ENCODE results near the gene CADPS.

Gene CADPS

GRCh38 chr3:62625268-62625667 is 249.9 kb downstream of the CADPS start:
- no peak for DNase-seq

DNA sequence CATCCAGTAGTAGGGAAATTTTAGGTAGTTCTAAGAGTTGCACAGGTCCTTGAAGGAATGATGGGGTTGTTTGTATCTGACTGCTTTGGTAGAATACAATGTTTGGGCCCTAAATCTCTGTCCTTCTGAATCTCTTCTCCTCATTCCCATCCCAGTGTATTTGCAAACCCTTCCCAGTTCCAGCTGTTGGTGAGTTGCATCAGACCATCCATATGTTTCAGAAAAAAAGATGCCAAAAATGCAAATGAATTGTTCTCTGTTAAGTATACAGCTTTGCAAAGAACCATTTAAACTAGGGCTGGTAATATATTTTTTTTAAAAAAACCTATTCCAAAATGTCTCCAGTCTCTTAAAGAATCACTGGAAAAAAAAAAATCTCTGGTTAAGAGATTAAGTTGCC is 251.0 kb downstream of the CADPS start:
- DNase-seq, result no peak

GRCh38 chr3:62622553-62623174 is 252.6 kb downstream of the CADPS start:
- DNase-seq, result no peak

DNA sequence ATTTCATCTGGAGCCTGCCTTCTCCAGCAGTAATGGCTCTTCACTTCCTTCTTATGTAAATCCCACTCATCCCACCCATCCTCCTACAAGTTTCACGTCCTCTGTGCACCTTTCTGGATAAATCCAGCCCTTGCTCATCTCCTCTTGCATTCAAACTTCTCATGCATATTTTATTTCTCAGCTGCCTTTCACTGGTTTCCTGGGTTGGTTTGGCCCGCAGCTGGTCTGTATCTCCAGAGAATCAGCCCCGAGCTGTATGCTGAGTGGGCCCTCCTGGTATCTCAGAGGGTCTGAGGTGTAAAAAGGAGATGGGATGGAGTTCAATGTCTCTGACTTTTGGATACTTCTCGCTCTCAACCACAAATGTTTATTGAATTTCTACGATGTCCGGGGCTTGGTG is 253.3 kb downstream of the CADPS start:
- no peak for DNase-seq

GRCh38 chr3:62621176-62621575 is 254.0 kb downstream of the CADPS start:
- DNase-seq, result no peak

DNA sequence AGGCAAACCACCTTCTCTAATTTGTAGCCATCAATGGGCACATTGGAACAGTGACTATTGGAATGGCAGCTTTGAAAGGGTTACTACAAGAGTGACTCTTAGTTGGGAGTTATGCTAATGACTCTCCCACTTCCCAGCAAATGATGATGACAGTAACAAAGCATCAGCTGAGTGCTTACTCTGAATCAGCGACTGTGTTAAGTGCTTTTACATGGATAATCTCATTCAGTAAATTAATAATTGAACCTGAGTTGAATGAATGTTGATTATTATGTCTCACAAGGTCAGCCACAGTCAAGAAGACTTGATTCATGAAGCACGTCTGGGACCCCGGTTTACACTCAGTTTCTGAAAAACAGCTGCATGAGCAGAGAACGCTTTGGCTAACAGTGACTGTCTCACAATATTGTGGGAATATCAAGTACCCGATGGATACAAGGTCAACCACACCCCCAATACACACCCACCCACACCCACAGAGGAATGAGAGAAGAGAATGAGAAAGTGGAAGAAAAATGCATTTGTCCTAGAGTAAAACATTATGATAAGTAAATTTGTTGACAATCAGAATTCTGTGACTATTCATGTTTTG is 259.9 kb downstream of the CADPS start:
- no peak for DNase-seq

- DNase-seq, result no peak
These were observed 260.7 kb downstream of the CADPS start for GRCh38 chr3:62614527-62614926.

DNA sequence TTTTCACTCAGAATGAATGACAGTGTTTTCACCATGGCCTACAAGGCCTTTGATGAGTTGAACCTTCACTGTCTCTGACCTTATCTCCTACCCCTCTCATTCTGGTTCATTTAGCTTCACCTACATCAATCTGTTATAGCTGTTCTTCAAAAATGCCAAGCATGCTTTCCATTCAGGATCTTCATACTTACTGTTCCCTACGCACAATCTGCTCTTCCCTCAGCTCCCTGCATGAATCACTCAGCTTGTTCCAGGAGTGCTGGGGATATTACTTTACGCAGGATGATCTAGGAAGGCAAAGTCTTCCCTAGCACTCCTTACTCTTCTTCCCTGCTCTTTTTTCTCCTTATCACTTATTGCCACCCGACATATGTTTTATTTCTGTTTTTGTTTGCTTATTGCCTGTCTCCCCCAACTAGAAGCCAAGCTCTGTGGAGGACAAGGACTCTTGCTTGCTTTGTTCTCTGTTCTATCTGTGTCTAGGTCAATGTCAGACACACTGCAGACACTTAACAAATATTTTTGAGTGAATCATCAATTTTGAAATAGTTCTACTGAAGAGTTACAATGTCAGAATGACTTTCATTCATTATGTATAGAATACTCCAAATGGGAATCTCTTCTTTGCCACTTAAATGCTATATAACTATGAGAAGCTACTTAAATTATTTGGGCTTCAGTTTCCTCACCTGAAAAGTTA is 263.5 kb downstream of the CADPS start:
- DNase-seq, result no peak

DNA sequence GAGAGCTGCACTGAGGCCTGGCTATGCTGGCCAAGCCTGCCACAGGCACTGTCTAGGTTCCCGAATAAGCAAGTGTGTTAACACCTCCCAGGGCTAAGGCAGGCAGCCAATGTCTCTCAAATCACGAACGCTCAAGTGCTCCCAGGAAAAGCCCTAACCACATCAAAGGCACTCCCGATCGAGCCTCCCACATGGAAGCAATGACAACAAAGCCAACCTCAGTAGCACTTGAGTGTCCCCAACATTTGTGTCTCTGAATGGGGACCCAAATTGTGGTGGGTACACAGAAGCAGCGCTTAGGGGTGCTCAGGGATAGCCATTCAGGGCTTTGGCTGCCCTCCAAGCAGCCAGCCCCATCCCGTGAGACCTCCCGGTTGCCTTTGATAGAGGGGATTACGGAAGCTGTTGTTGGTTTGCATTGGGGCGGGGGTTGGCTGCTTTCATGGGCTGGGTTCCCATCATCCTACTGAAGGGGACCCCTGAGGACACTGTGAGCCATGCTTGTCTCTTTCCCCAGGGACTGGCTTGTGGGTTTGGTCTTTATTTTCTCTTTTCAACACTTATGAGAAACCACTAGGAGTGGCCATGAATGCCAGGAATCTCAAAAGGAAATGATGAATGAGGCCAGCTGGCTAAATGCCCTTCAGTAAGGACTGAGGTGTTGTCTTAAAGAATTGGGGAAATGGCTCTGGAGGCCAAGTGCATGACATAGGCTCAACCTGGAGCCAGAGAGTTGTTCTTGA is 267.8 kb downstream of the CADPS start:
- no peak for DNase-seq

- DNase-seq, result no peak
These were observed 269.7 kb downstream of the CADPS start for GRCh38 chr3:62605413-62606068.

DNA sequence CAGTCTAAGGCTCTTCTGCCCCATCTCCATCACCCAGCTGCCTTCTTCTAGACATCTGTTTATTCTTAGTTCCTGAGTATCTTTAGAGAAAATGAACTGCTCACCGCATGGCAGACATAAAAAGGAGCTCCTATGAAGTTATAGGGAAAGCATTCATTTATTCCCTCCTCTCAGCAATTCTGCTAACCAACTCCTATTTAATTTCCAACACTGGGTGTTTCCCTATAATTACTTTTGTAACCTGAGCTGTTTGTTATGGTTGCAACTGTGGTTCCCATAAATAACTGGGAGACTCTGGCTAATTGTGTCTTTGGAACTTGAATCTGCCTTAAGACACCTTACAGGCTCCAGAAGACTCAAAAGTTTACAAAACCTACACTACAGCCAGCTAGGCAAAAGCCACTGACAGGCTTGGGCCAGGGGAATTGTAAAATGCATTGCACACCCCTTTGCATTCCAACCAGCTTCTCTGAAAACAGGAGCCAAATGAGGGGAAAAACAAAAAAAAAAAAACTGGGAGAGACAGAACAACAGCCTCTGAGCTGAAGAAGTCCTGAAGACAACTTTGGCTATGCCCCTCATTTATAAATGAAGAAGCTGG is 270.4 kb downstream of the CADPS start:
- no peak for DNase-seq

DNA sequence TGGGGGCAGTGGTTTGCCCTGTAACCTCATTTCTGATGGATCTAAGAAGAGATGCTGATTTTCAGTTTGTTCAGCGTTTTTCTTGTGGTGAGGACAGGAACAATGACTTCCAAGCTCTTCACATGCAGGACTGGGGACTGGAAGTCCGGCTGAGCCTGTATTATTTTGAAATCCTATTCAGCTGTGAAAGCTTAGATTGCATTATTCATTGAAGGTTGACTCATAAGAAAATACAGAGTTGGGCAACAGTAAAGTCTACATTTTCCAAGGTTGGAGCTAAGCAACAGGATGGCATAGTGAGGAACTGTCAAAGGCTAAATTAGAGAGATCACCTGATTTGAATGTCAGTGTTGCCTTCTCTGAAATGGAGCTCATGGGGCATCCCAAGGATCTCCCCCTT is 270.9 kb downstream of the CADPS start:
- no peak for DNase-seq

GRCh38 chr3:62602987-62603386 is 272.2 kb downstream of the CADPS start:
- no peak for DNase-seq

DNA sequence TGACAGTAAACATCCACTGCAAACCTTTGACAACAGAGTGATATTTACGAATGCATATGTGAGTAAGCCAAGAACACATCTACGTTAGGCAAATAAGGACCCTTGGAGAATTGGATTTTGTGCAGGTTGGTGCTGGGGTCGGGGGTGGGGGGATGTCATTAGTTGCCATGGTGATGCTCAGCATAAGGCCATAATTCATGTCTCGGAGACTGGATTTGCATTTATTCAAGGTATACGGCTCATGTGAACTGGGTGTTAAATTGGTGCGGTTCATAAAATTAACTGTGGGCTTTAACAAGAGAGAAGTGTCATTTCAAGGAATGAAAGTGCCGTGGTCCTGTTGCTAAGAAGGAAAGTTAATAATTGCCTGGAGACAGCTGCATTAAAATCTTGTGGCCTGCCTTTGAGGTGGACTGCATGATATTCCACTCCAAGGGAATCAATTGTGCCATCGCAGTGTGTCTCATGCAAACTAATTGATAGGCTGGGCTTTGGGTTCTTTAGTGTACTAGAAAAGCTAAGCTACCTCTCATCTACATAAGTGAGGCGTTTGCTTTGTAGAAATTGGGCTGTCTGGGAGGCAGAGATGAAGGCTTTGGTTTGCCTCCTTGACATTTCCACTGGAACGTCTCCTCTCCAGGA is 273.0 kb downstream of the CADPS start:
- DNase-seq, result no peak

- DNase-seq, result no peak
These were observed 273.8 kb downstream of the CADPS start for GRCh38 chr3:62601238-62602070.

- no peak for DNase-seq
These were observed 275.2 kb downstream of the CADPS start for GRCh38 chr3:62600033-62600432.

DNA sequence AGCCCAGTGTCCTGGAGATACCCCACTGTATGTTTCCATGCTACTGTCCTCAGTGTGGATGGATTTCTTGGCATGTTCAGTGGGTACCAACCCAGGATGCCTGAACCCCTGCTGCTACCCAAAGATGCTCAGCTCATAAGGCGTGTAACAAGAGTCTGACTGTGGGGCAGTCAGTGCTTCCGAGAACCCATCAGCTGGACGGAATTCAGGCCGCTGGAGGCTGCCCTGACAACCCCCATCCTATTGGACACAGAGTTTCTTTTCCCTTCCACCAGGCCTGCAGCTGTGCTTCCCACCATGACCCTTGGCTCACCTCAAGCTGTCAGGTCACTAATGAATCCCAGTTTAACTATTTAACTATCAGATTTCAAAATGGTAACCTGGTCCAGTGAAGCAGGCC is 277.7 kb downstream of the CADPS start:
- DNase-seq, result no peak

DNA sequence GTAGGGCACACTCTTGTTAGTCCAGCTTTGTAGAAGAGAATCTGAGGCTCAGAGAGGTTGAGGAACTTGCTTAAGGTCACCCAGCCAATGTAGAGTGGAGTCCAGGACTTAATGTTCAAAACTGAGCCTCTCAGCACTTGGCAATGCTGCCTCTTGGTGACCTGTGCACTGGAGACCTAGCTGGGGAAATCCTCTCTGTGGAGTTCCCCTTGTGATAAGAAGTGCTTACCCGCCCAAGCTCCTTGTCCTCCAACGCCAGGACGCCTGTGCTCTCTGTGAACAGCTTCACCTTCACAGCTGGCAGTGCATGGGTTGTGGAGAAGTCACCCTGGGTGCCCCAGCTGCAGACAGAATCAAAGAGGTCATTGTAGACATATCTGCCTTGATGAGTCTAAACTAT is 282.8 kb downstream of the CADPS start:
- no peak for DNase-seq

- DNase-seq, result no peak
These were observed 286.1 kb downstream of the CADPS start for GRCh38 chr3:62589078-62589477.

DNA sequence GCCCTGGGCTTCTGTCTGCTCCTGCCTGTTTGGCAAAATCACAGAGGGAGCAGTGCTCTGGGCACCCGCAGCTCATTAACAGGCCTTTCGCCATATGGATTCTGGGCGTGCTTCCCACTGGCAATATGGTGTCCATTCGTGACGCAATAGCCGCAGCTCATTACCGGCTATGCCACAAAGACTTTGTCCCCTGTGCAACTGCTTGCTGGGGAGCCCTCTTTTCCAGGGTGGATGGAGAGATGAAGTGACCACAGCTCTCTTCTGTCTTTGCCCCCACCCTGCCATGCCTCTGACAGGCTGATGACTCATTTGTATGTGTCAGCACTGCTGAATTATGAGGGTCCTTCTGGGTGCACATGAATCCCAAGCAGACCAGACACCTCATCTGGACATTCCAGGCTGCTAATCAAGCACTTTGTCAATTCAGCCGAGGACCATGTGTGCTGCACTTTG is 287.6 kb downstream of the CADPS start:
- no peak for DNase-seq

- DNase-seq, result no peak
These were observed 288.0 kb downstream of the CADPS start for GRCh38 chr3:62587169-62587568.
